ENCODE data around the gene IL34.
"Not testable (repeated sequence)": the region's sequence is repeated elsewhere in the genome, so short reads cannot be mapped to it uniquely, and the experiment has no call there.

IL34 gene

DNA sequence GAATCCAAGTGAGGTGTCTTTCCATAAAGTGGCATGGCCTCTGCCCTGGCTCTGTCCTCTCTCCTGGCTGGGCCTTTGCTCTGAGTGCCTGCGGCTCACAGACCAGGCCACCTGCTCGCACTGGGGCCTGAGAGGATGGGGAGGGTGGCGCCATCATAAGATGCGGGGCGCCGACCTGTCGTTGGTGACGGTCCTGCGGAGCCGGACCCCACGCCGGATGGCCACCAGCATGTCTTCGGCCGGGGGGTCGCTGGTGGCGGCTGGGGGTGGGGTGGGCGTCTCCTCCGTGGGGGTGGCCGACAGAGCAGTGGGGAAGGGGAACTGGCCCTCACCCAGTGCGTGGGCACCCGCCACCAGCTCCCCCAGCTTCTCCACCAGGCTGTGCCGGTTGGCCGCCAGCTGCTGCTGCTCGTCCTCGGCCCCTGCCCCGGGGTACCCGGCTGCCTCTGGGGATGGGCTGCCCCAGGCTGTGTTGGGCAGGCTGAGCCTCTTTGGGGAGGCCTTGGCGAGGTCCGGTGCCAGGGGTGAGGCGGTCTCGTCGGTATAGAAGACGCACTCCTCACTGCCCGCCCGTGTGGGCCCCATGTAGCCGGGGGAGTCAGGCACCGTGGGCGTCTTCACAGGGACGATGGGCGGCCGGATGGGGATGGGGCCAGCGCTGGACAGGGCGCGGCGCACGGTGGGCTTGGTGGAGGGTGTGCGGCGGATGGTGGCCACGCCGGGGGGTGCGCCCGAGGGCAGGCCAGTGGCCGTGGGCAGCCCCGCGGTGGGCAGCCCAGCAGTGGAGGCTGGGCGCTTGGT, 17.4 kb downstream of the IL34 start:
- no peaks in the 10 kb centered on the region for H3K4me1 ChIP-seq
- no peak overlapping the region for H3K4me2 ChIP-seq
- peaks cover 40% of the 10 kb centered on the region; the same call in 1 of the 2 replicates for H4K20me1 ChIP-seq
- H3K9me3 ChIP-seq, result no peaks in the 10 kb centered on the region
- H3K9ac ChIP-seq, result no peak overlapping the region
- TF ChIP-seq Cebpa-rat (IDR thresholded peaks at IDR 0.05), result no peak
- no peak overlapping the region for H3K27ac ChIP-seq
- H3K27me3 ChIP-seq, result no peaks in the 10 kb centered on the region
- H3K4me3 ChIP-seq, result no peak overlapping the region
- peaks cover 71% of the 10 kb centered on the region for H3K36me3 ChIP-seq

DNA sequence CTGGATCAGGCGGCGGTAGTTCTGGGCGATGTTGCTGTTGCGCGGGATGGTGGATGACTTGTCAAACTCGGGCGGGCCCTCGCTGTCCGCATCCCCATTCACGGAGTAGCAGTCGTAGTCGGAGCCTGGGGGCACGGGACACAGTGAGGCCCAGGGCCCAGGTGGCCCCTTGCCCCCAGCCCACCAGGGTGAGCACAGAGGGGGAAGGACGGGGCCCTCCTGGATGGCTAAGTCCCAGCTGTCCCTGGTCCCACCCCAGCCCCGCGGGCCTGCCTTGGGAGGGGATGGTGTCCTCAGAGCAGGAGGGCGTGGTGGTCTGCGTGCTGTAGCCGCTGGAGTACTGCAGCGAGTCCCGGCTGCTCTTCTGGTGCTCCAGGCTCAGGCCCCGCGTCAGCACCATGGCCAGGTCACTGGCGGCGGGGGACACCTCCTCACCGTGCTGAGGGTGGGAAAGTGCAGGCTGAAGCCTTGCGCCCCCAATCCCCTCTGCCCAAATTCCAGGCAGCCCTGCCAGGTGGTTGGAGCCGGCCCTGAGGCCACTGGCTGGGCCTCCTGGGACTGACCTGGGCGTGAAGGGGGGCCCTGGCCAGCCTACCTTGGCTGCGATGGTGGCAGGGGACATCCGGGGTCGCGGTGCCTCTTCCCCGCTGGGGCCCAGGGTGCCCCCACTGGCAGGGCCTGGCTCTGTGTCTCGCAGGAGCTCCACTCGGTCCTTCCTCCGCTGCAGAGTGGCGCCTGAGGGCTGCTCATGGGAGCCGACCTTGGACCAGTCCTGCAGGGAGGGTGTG, 18.2 kb downstream of the IL34 start:
- Histone ChIP-seq H3K27ac (no peak overlapping the region), H3K9me3 (no peaks in the 10 kb centered on the region), H3K4me2 (no peak overlapping the region), H3K9ac (no peak overlapping the region), H4K20me1 (peaks cover 41% of the 10 kb centered on the region; the same call in 1 of the 2 replicates), H3K4me1 (no peaks in the 10 kb centered on the region), H3K4me3 (no peak overlapping the region), H3K36me3 (peaks cover 79% of the 10 kb centered on the region), H3K27me3 (no peaks in the 10 kb centered on the region)
- no peak for TF ChIP-seq Cebpa-rat (IDR thresholded peaks at IDR 0.05)

DNA sequence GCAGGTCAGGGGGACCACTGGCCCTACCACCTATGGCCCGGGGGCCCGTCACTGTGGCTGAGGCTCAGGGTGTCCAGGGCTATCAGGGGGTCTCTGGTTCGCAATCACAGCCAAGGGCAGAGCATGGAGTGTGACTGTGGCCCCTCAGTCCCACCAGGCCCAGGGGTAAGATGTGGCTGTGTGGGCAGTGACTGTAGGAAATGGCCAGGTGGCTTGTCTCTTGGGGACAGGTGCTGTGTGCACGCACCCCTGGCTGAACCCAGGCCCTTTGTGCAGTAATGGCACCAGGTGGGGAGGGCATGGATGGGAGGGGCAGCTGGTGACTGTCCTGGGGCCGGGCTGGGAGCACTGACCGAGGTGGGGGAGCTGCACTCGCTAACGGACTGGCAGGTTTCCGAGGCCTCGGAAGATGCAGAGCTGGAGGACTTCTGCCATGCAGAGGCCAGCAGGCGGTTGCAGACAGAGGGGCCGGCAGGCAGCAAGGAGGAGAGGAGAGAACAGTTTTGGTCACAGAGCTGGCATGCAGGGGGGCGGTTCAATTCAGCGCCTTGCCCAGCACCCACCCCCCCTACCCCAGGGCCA, 18.8 kb downstream of the IL34 start:
- H3K27me3 ChIP-seq, result no peaks in the 10 kb centered on the region
- no peaks in the 10 kb centered on the region for H3K4me1 ChIP-seq
- H3K9me3 ChIP-seq, result no peaks in the 10 kb centered on the region
- TF ChIP-seq Cebpa-rat (IDR thresholded peaks at IDR 0.05), result no peak
- H3K36me3 ChIP-seq, result peaks cover 86% of the 10 kb centered on the region
- H3K4me3 ChIP-seq, result no peak overlapping the region
- no peak overlapping the region for H3K4me2 ChIP-seq
- no peak overlapping the region for H3K27ac ChIP-seq
- H3K9ac ChIP-seq, result no peak overlapping the region
- peaks cover 41% of the 10 kb centered on the region; the same call in 1 of the 2 replicates for H4K20me1 ChIP-seq

DNA sequence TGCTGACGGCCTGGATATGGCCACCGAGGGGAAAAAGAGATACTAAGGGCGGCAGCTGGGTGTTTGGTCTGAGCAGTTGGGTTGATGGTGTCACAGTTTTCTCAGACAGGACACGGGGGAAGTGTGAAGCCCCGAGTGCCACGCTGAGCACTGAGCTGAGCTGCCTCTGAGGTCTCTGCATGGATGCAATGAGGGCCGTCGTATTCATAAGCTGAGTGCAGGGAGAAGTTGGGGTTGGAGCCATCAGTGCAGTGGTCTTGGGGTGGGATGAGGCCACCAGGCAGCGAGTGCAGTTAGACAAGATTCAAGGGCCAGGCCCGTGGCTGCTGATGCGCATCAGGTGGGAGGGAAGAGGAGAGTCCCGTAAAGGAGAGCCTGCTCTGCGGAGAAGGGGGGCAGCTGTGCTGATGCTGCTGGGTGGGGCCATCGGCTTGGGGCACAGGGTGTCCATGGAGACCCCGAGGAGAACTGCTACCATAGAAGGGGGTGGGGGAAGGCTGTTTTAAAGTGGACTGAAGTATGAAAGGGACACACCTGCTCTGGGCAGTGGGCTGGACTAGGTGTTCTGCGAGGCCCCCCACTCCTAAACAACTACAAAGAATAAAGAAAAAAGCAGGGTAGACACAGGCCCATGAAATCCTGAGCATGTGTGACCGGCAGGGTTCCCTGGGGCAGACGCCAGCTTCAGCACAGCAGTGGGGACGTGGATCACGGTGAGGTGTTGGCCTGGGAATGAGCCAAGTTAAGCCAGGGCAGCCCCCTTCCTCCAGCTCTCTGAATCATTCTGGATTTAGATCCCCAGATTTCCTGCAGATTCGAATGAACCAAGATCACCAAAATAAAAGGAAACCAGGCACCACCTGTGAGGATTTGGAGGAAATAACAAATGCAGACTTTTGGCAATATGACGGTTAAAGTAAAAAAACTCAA, 19.7 kb downstream of the IL34 start:
- Histone ChIP-seq H3K9ac (no peak overlapping the region), H3K4me3 (no peak overlapping the region), H3K4me2 (no peak overlapping the region), H3K27me3 (no peaks in the 10 kb centered on the region), H3K36me3 (peaks cover 94% of the 10 kb centered on the region), H3K27ac (no peak overlapping the region), H4K20me1 (peaks cover 41% of the 10 kb centered on the region; the same call in 1 of the 2 replicates), H3K9me3 (no peaks in the 10 kb centered on the region), H3K4me1 (no peaks in the 10 kb centered on the region)
- no peak for TF ChIP-seq Cebpa-rat (IDR thresholded peaks at IDR 0.05)

DNA sequence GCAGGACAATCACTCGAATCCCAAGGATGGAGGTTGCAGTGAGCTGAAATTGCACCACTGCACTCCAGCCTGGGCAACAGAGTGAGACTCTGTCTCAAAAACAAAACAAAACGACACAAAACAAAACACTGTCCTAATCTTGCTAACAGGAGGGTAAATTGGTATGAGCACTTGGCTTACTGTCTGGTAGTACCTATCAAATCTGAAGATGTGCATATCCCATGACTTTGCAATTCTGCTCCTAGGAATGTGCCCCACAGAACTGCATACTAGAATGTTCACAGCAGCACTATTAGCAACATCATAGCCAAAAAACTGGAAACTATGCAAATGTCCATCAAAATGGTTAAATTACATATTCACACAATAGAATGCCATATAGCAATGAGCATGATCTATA, 23.8 kb downstream of the IL34 start:
- Histone ChIP-seq H3K9ac (no peak overlapping the region), H3K27ac (no peak overlapping the region), H3K27me3 (no peaks in the 10 kb centered on the region), H3K36me3 (peaks cover 97% of the 10 kb centered on the region), H3K4me3 (no peak overlapping the region), H3K4me1 (no peaks in the 10 kb centered on the region), H3K9me3 (no peaks in the 10 kb centered on the region), H4K20me1 (peaks cover 41% of the 10 kb centered on the region), H3K4me2 (no peak overlapping the region)
- TF ChIP-seq Cebpa-rat (IDR thresholded peaks at IDR 0.05), result no peak

DNA sequence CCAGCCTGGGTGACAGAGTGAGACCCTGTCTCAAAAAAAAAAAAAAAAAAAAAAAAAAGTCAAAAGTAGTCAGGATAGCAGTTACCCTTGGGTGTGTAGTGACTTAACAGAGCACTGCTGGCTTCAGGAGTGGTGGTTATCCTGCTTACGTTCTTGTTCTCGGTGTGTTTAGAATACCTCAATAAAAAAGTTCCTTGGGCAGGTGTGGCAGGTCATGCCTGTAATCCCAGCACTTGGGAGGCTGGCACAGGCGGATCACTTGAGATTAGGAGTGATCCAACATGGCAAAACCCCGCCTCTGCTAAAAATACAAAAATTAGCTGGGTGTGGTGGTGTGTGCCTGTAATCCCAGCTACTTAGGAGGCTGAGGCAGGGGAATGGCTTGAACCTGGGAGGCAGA, 24.6 kb downstream of the IL34 start:
- H3K36me3 ChIP-seq, result peaks cover 97% of the 10 kb centered on the region
- not testable (repeated sequence) for H3K4me3 ChIP-seq, H3K4me2 ChIP-seq, H3K9ac ChIP-seq, H3K27me3 ChIP-seq, H3K4me1 ChIP-seq, H3K27ac ChIP-seq, H3K9me3 ChIP-seq
- peaks cover 47% of the 10 kb centered on the region for H4K20me1 ChIP-seq

DNA sequence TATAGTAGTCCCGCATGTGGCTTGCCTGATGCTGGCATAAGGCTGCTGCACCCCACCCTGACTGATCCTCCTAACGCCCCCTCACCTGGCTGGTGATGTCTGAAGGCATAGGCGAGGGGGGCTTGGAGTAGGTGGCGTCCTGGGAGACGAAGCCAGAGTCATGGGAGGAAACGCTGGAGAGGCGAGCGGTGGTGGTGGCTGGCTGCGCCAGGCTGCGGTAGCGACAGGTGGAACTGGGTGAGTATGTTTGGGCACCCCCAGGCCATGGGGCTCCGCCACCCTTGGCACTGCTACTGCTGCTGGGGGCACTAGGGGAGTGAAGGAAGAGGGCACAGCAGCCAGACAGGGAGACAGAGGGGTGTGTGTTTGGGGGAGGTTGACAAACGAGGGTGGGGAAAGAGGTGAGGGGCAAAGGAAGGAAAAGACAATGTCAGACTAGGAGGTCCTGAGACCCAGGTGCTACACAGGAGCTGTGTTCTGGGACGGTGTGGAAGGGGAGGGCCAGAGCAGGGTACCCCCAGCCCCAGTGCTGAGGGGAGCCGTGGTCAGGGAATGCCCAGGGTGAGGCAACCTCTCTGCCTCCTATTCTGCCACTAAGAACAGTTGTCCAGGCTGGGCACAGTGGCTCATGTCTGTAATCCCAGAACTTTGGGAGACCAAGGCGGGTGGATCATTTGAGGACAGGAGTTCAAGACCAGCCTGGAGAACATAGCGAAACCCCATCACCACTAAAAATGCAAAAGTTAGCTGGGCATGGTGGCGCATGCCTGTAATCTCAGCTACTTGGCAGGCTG, 28.1 kb downstream of the IL34 start:
- TF ChIP-seq Cebpa-rat (IDR thresholded peaks at IDR 0.05), result no peak
- H3K4me2 ChIP-seq, result no peak overlapping the region
- H3K9ac ChIP-seq, result no peak overlapping the region
- H3K27me3 ChIP-seq, result no peaks in the 10 kb centered on the region
- no peak overlapping the region for H3K4me3 ChIP-seq
- peaks cover 97% of the 10 kb centered on the region for H3K36me3 ChIP-seq
- no peak overlapping the region for H3K27ac ChIP-seq
- no peaks in the 10 kb centered on the region for H3K9me3 ChIP-seq
- H4K20me1 ChIP-seq, result peaks cover 47% of the 10 kb centered on the region
- H3K4me1 ChIP-seq, result peaks cover 6% of the 10 kb centered on the region

DNA sequence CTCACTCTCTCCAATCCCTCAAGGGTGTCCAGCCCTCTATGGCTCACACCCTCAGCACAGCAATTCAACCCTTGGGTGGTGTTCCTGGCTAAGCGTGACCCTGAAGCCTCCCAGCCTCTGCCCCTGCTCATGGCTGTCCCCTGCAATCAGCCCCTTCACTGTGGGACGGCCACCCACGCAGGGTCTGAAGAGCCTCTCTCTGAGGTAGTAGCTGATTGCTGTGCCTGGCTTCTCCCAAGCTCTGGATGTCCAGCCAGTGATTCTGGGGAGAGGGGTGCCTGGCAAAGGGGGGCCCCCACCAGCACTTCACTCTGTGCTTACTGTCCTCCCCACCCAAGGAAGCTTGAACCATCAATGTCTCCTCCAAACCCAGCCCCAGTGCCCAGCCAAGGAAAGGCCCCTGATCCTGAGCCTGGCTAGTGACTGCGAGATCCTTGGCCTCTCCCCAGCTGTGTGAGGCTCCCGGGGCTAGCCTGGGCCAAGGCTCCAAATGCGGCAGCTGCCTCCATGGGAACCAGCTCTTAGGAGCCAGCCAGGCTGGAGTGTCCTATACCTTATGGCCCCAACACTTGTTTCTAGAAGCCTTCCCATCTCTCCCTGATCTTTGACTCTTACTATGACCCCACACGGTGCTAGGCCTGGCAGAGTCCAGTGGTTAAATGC, 29.6 kb downstream of the IL34 start:
- TF ChIP-seq Cebpa-rat (IDR thresholded peaks at IDR 0.05), result no peak
- no peak overlapping the region for H3K4me2 ChIP-seq
- H3K27ac ChIP-seq, result no peak overlapping the region
- H3K4me3 ChIP-seq, result no peak overlapping the region
- no peaks in the 10 kb centered on the region for H3K9me3 ChIP-seq
- H3K9ac ChIP-seq, result no peak overlapping the region
- H4K20me1 ChIP-seq, result peaks cover 60% of the 10 kb centered on the region
- peaks cover 19% of the 10 kb centered on the region for H3K4me1 ChIP-seq
- H3K27me3 ChIP-seq, result no peaks in the 10 kb centered on the region
- peaks cover 95% of the 10 kb centered on the region for H3K36me3 ChIP-seq
